IPS-NIHi7 (cell line): ENCODE results near the gene CT45A5.
"Not testable (repeated sequence)": the region's sequence is repeated elsewhere in the genome, so short reads cannot be mapped to it uniquely, and the experiment has no call there.

ENCODE experiments used
- DNase-seq: peaks from one replicate; pipeline ENCODE4 v3.0.0; 2012; ENCODE audit warnings: mixed read lengths; ENCODE audit errors: extremely low spot score

CT45A5 gene, protein sequence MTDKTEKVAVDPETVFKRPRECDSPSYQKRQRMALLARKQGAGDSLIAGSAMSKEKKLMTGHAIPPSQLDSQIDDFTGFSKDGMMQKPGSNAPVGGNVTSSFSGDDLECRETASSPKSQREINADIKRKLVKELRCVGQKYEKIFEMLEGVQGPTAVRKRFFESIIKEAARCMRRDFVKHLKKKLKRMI

DNA sequence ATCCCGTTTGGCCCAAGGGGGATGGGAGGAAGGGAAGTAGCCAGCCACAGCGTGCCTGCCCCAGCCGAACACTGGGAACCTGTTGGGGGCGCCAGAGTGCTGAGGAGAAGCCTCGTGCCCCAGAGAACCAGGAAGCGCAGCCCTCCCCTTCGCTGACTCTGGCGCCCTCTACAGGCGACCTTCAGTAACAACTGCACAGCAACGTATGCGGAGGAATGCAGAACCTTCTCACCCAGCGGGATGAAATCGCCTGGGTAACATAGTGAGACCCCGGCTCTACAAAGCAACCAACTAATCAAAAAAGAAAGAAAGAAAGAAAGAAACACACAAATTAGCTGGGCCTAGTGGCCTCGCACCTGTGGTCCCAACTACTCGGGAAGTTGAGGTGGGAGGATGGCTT, at the start of gene CT45A5:
CT45A5 (minus strand) TSS at position 101 of the 400 bp plus-strand sequence. CDS start 3,774 bp downstream, outside the sequence.
- DNase-seq, result not testable (repeated sequence)

DNA sequence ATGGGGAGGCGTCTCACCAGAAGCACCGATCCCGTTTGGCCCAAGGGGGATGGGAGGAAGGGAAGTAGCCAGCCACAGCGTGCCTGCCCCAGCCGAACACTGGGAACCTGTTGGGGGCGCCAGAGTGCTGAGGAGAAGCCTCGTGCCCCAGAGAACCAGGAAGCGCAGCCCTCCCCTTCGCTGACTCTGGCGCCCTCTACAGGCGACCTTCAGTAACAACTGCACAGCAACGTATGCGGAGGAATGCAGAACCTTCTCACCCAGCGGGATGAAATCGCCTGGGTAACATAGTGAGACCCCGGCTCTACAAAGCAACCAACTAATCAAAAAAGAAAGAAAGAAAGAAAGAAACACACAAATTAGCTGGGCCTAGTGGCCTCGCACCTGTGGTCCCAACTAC, 34.6 kb upstream of the CT45A5 start, which contains the start of gene CT45A2:
CT45A2 (minus strand) TSS at position 101 of the 400 bp plus-strand sequence. CDS start 3,747 bp downstream, outside the sequence.
- not testable (repeated sequence) for DNase-seq

DNA sequence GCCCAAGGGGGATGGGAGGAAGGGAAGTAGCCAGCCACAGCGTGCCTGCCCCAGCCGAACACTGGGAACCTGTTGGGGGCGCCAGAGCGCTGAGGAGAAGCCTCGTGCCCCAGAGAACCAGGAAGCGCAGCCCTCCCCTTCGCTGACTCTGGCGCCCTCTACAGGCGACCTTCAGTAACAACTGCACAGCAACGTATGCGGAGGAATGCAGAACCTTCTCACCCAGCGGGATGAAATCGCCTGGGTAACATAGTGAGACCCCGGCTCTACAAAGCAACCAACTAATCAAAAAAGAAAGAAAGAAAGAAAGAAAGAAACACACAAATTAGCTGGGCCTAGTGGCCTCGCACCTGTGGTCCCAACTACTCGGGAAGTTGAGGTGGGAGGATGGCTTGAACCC, 17.4 kb upstream of the CT45A5 start, which contains the start of gene CT45A6:
CT45A6 (minus strand) TSS at position 101 of the 400 bp plus-strand sequence. CDS start 3,794 bp downstream, outside the sequence.
- not testable (repeated sequence) for DNase-seq

DNA sequence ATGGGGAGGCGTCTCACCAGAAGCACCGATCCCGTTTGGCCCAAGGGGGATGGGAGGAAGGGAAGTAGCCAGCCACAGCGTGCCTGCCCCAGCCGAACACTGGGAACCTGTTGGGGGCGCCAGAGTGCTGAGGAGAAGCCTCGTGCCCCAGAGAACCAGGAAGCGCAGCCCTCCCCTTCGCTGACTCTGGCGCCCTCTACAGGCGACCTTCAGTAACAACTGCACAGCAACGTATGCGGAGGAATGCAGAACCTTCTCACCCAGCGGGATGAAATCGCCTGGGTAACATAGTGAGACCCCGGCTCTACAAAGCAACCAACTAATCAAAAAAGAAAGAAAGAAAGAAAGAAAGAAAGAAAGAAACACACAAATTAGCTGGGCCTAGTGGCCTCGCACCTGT, 17.2 kb downstream of the CT45A5 start, which contains the start of gene CT45A3:
CT45A3 (minus strand) TSS at position 101 of the 400 bp plus-strand sequence. CDS start 3,747 bp downstream, outside the sequence.
- DNase-seq, result not testable (repeated sequence)

DNA sequence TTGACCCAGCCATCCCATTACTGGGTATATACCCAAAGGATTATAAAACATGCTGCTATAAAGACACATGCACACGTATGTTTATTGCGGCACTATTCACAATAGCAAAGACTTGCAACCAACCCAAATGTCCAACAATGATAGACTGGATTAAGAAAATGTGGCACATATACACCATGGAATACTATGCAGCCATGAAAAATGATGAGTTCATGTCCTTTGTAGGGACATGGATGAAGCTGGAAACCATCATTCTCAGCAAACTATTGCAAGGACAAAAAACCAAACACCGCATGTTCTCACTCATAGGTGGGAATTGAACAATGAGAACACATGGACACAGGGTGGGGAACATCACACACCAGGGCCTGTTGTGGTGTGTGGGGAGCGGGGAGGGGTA, 40.6 kb downstream of the CT45A5 start:
- DNase-seq, result not testable (repeated sequence)

DNA sequence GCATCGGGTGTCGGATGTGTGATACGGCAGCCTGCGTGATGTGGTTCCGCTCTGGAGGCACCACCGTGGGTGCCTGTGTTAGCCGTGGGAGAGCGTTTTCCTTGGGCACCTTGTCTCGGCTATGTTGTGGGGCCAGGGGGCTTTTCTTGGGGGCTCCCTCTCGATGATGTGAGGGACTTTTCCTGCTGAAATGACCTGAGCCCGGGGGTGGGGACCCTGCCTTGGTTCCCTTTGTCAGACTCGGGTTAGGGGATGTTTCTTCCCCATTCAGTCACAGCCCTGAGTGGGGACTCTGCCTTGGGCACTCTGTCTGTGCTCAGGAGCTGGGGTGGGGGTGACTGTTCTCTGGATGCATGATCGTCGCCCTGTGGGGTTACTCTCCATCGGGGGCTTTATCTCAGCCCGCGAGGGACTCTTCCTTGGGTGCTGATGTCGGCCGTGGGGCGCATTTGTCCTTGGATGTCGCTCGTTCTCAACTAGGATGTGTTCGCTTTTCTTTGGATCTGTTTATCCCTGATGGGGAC, 44.0 kb downstream of the CT45A5 start:
- no peak for DNase-seq

DNA sequence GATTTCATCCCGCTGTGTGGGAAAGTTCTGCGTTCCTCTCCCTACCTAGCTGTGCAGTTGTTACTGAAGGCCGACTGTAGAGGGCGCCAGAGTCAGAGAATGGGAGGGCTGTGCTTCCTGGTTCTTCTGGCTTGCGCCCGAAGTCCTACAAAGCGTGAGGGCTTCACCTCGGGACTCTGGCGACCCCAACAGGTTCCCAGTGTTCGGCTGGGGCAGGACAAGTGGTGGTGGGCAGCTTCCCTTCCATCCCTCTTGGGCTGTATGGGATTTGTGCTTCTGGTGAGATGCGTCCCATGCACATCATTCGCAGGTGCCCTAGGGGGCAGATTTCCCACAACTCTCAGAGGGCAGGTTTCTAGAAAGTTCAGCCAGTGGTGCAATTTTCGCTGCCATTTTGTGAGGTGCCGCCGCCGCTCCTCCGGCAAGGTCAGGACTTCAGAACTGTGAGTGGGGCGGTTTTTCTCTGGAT, 44.6 kb downstream of the CT45A5 start:
- DNase-seq, result peak; percentile 38

DNA sequence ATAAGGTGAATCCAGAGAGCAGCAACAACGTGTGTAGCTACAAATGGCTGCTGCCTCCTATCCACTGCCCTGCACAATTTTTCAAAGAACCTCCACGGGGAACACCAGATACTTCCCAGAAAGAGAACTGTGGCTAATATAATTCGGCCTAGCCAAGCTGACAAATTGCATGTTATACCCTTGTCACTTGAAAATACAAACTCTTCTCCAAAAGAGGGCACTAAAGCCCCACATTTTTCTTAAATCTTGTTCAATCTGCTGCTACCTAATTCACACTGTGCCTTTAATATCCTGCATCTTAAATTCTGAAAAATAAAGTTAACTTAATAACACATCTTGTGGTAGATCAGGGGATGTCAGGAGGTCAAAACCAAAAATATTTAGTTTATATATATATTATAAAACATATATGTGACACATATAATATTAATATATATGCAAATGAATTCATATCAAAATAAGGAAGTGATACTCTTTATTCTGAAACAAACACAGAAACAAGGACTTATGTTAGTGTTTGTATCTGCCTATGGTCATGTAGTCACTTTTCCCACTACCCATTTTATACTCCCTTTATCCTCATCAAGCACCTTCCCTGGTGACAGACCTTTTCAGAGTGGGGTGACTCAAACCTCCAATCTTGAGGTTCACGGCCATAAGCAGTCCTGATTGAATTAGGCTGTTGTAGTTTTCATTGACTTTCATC, 47.8 kb downstream of the CT45A5 start:
- DNase-seq, result no peak

DNA sequence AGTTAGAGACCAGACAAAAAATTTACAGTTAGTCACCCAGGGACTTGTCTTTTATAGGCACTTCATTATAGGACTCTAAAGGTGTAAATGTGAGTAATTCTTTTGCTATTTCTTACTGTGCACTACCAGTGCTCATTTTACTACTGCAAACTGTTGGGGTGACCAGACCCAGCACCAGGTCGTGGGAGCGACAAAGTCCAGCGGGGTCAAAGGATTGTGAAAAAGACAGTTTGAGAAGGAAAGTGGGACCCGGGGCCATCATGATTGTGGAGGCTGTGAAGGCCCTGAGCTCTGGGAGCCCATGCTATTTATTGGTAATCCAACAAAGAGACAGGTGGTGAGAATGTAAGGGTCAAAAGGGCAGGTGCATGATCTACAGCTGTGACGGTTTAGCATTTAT, 50.6 kb downstream of the CT45A5 start:
- not testable (repeated sequence) for DNase-seq
